SK-N-SH (cell line): ENCODE measurements around the gene PNN.

Source experiments
- EP300 ChIP-seq, 2 experiments: IDR thresholded peaks; 2 replicates each; pipeline versions ENCODE4 v1.4.0 to v1.6.1; 2012; ENCODE audit warnings: borderline replicate concordance in 1 of 2, low read depth in 1 of 2, low read length in 1 of 2
- SIN3A ChIP-seq: IDR thresholded peaks from 2 replicates; pipeline ENCODE4 v1.6.1; 2012; ENCODE audit warnings: low read depth, mild to moderate bottlenecking, low read length, moderate library complexity, borderline replicate concordance
- SMC3 ChIP-seq: IDR thresholded peaks from 2 replicates; pipeline ENCODE4 v1.6.1; 2012; ENCODE audit warnings: low read depth, low read length, improper control_type of control experiment
- TF ChIP-seq, protein P1 (sequence below): fragments of 200-600 bp; sonication (generic); IDR thresholded peaks from 2 replicates; pipeline ENCODE4 v1.6.1; 2017; ENCODE audit warnings: antibody characterized with exemption, mild to moderate bottlenecking, moderate library complexity

GRCh38 chr14:39160494-39160893 lies 14.6 kb upstream of the PNN start:
- TF ChIP-seq SMC3: no peak
- TF ChIP-seq EP300 (IDR thresholded peaks at IDR 0.05; ENCODE audit: borderline replicate concordance in 1 of 2, low read depth in 1 of 2, low read length in 1 of 2): no peak
- TF ChIP-seq, protein P1, sequence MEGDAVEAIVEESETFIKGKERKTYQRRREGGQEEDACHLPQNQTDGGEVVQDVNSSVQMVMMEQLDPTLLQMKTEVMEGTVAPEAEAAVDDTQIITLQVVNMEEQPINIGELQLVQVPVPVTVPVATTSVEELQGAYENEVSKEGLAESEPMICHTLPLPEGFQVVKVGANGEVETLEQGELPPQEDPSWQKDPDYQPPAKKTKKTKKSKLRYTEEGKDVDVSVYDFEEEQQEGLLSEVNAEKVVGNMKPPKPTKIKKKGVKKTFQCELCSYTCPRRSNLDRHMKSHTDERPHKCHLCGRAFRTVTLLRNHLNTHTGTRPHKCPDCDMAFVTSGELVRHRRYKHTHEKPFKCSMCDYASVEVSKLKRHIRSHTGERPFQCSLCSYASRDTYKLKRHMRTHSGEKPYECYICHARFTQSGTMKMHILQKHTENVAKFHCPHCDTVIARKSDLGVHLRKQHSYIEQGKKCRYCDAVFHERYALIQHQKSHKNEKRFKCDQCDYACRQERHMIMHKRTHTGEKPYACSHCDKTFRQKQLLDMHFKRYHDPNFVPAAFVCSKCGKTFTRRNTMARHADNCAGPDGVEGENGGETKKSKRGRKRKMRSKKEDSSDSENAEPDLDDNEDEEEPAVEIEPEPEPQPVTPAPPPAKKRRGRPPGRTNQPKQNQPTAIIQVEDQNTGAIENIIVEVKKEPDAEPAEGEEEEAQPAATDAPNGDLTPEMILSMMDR: no peak
- TF ChIP-seq SIN3A: no peak
